HepG2 (cell line): ENCODE measurements around the gene NAV2.

ENCODE experiments used
- EP300 ChIP-seq, 3 experiments: sonication (generic) in 1 of 3; formaldehyde crosslinking in 1 of 3; IDR thresholded peaks; 2 replicates each; pipeline versions ENCODE4 v1.5.1 to v1.6.1; 2011 to 2020; ENCODE audit warnings: low read depth in 2 of 3, low read length in 2 of 3, borderline replicate concordance in 1 of 3, improper control_type of control experiment in 1 of 3, mild to moderate bottlenecking in 1 of 3, missing genetic modification reagents in 1 of 3, moderate library complexity in 1 of 3
- EZH2 ChIP-seq: conservative IDR thresholded peaks from 2 replicates; pipeline ENCODE4 v1.6.1; 2012; ENCODE audit warnings: mild to moderate bottlenecking, low read depth, low read length, moderate library complexity
- KAT7 ChIP-seq: IDR thresholded peaks from 2 replicates; pipeline ENCODE4 v1.6.1; 2018; ENCODE audit warnings: borderline replicate concordance, missing compliant biosample characterization
- MATR3 ChIP-seq: sonication (generic); formaldehyde crosslinking; IDR thresholded peaks from 2 replicates; pipeline ENCODE4 v1.4.0; 2020; ENCODE audit warnings: missing genetic modification reagents
- MTF1 ChIP-seq: sonication (generic); formaldehyde crosslinking; IDR thresholded peaks from 2 replicates; pipeline ENCODE4 v1.5.0; 2020; ENCODE audit warnings: missing genetic modification reagents
- NCOA2 ChIP-seq: sonication (generic); formaldehyde crosslinking; IDR thresholded peaks from 2 replicates; pipeline ENCODE4 v1.8.0; 2022; ENCODE audit warnings: inconsistent platforms
- SIN3A ChIP-seq: IDR thresholded peaks from 2 replicates; pipeline ENCODE4 v1.6.1; 2011; ENCODE audit warnings: low read depth, mild to moderate bottlenecking, control low read depth, low read length, borderline replicate concordance
- SMARCE1 ChIP-seq: fragments of 450-650 bp; IDR thresholded peaks from 2 replicates; pipeline ENCODE4 v1.6.1; 2017; ENCODE audit warnings: borderline replicate concordance
- ZNF12 ChIP-seq: sonication (generic); formaldehyde crosslinking; IDR thresholded peaks from 2 replicates; pipeline ENCODE4 v1.5.0; 2020; ENCODE audit warnings: missing genetic modification reagents
- ZNF292 ChIP-seq: sonication (generic); formaldehyde crosslinking; IDR thresholded peaks from 2 replicates; pipeline ENCODE4 v1.8.1; 2022; ENCODE audit warnings: mild to moderate bottlenecking, low read depth, missing genetic modification reagents, borderline replicate concordance
- ZNF367 ChIP-seq: sonication (generic); formaldehyde crosslinking; IDR thresholded peaks from 2 replicates; pipeline ENCODE4 v1.4.0; 2020; ENCODE audit warnings: missing genetic modification reagents, borderline replicate concordance
- TF ChIP-seq, protein P1 (sequence below): sonication (generic); formaldehyde crosslinking; IDR thresholded peaks from 2 replicates; pipeline ENCODE4 v1.5.0; 2020; ENCODE audit warnings: mild to moderate bottlenecking, low read depth, missing genetic modification reagents, borderline replicate concordance
- TF ChIP-seq, protein P2 (sequence below): sonication (generic); formaldehyde crosslinking; IDR thresholded peaks from 2 replicates; pipeline ENCODE4 v1.9.0; 2021; ENCODE audit warnings: missing genetic modification reagents, borderline replicate concordance
- TF ChIP-seq, protein P3 (sequence below): sonication (generic); formaldehyde crosslinking; IDR thresholded peaks from 2 replicates; pipeline ENCODE4 v1.8.1; 2023; ENCODE audit warnings: mild to moderate bottlenecking, missing genetic modification reagents

DNA sequence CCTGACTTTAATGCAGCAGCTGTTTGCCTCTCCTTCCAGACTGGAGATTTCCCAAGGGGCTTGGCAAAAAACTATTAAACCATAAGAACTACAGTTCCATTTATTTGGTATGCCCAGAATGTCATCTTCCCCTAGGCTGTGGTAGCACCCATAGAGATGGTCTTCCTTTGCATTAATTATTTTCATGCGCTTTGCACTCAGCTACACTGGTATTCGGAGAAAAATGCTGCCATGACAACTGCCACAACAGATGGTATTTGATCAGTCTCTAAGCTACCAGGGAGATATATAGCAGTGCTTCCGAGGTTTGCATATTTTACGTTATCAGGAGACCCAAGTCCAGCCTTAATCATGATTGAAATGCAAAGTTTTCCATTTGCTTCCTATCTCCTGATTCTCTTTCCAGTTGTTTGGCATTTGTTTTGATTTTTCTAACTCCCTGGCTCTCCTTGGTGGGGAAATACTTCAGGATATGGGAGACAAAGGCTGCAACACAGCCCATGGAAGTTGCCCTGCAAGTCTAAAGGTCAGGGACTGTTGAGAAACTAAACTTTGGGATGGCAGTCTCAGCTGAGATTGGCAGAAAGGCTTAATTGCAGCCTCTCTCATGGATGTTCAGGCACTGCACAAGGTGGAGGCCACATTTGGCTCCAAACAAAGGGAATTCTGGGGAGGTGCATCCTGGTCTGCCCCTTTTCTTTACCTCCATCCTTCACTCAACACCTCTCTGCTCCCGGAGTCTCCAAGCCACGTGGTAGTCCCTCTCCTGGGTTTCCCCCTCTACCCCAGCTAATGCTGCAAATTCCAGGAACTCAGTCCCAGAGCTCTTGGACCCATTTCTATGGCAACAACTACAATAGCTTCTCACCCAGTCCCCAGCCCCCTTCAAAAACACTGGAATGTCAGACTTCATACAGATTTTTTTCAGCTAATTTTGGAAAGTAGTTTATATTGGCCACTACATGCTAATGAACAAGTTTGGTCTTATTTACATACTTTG is 151.8 kb downstream of the NAV2 start:
- TF ChIP-seq MATR3 (CRISPR knock-in tag) (no peak), ZNF292 (CRISPR knock-in tag) (no peak), EZH2 (no peak), ZNF367 (CRISPR knock-in tag) (no peak), NCOA2 (CRISPR knock-in tag) (no peak), SIN3A (no peak), SMARCE1 (no peak), KAT7 (CRISPR knock-in tag) (no peak), EP300 (IDR thresholded peaks at IDR 0.05; ENCODE audit: low read depth in 2 of 2, low read length in 2 of 2) (no peak), EP300 (CRISPR knock-in tag; IDR thresholded peaks at IDR 0.05; ENCODE audit: borderline replicate concordance) (no peak), ZNF12 (CRISPR knock-in tag) (no peak), MTF1 (no peak)
- TF ChIP-seq, protein P1, sequence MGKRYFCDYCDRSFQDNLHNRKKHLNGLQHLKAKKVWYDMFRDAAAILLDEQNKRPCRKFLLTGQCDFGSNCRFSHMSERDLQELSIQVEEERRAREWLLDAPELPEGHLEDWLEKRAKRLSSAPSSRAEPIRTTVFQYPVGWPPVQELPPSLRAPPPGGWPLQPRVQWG (CRISPR knock-in tag), result no peak
- TF ChIP-seq, protein P2, sequence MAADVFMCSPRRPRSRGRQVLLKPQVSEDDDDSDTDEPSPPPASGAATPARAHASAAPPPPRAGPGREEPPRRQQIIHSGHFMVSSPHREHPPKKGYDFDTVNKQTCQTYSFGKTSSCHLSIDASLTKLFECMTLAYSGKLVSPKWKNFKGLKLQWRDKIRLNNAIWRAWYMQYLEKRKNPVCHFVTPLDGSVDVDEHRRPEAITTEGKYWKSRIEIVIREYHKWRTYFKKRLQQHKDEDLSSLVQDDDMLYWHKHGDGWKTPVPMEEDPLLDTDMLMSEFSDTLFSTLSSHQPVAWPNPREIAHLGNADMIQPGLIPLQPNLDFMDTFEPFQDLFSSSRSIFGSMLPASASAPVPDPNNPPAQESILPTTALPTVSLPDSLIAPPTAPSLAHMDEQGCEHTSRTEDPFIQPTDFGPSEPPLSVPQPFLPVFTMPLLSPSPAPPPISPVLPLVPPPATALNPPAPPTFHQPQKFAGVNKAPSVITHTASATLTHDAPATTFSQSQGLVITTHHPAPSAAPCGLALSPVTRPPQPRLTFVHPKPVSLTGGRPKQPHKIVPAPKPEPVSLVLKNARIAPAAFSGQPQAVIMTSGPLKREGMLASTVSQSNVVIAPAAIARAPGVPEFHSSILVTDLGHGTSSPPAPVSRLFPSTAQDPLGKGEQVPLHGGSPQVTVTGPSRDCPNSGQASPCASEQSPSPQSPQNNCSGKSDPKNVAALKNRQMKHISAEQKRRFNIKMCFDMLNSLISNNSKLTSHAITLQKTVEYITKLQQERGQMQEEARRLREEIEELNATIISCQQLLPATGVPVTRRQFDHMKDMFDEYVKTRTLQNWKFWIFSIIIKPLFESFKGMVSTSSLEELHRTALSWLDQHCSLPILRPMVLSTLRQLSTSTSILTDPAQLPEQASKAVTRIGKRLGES, result no peak
- TF ChIP-seq, protein P3, sequence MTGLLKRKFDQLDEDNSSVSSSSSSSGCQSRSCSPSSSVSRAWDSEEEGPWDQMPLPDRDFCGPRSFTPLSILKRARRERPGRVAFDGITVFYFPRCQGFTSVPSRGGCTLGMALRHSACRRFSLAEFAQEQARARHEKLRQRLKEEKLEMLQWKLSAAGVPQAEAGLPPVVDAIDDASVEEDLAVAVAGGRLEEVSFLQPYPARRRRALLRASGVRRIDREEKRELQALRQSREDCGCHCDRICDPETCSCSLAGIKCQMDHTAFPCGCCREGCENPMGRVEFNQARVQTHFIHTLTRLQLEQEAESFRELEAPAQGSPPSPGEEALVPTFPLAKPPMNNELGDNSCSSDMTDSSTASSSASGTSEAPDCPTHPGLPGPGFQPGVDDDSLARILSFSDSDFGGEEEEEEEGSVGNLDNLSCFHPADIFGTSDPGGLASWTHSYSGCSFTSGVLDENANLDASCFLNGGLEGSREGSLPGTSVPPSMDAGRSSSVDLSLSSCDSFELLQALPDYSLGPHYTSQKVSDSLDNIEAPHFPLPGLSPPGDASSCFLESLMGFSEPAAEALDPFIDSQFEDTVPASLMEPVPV, result no peak
